ENCODE data around the gene TIMP3.

TIMP3 gene

DNA sequence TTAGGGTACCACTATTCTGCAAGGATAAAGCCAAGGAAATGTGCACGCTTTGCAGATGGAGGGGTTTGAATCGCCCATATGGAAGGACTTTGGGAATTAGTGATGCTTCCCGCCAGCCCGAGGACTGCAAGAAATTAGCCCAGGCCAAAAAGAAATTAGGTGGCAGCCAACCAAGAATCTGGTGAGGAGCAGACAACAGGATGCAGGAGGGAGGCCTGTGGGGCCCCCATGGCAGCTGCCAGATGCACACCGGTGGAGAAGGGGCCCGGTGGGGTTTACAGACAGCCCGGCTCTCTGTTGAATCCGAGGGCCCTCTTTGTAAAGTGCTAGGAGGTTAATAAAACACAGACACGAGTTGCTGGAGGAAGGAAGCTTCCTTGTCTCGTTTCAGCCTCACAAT is 73.5 kb downstream of the TIMP3 start:
- ChIA-PET CTCF (interaction anchor here (1.6 to 1.7 kb wide), 2 partner anchors 11 to 334 kb away, joined by 4 to 5 read pairs; no protein-coding TSS in a partner anchor), POLR2A (no interaction called here)
- H3K27ac ChIP-seq (ENCODE audit: extremely low read depth, low read depth, low read length) = no peak overlapping the region
- no peaks in the 10 kb centered on the region for H3K9me3 ChIP-seq (ENCODE audit: control insufficient read depth, insufficient read depth, low read depth, low read length)
- no peak overlapping the region for H3K4me3 ChIP-seq (ENCODE audit: low read depth, low read length)
- TF ChIP-seq ZNF2 (tag by site-specific recombination; IDR thresholded peaks at IDR 0.05) = no peak
- no peak for TF ChIP-seq ZNF660 (tag by site-specific recombination; IDR thresholded peaks at IDR 0.05)
- no peak for TF ChIP-seq HOXD13 (CRISPR knock-in tag; IDR thresholded peaks at IDR 0.05; ENCODE audit: borderline replicate concordance)
- no peaks in the 10 kb centered on the region for H3K36me3 ChIP-seq (ENCODE audit: control insufficient read depth in 2 of 2, insufficient read depth in 1 of 2, low read length in 2 of 2)
- no peaks in the 10 kb centered on the region for H3K4me1 ChIP-seq (ENCODE audit: control insufficient read depth, insufficient read depth, low read length)

DNA sequence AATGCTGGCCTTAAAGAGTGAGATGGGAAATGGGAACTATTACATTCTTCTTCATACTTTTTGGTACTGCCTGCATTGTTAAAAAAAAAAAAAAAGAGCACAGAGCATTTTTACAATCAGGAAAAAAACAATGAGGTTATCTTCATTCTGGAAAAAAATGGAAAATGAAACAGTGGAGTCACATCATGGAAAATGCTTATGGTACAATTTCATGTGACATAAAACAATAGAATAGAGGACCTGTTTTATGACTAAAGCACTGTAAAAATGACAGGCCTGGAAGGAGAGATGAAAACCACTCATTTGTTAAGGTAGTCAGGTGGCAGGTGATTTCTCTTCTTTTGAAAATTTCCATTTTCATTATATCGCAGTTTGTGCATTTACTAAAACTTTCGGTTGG is 75.0 kb downstream of the TIMP3 start:
- CTCF ChIA-PET = interaction anchor here (1.6 kb wide), 1 partner anchor 142 kb away, joined by 3 read pairs; no protein-coding TSS in a partner anchor
- no peak overlapping the region for H3K27ac ChIP-seq (ENCODE audit: extremely low read depth, low read depth, low read length)
- POLR2A ChIA-PET = no interaction called here
- H3K36me3 ChIP-seq (ENCODE audit: control insufficient read depth in 2 of 2, insufficient read depth in 1 of 2, low read length in 2 of 2) = no peaks in the 10 kb centered on the region
- no peak for TF ChIP-seq ZNF23 (tag by site-specific recombination; IDR thresholded peaks at IDR 0.05; ENCODE audit: borderline replicate concordance)
- TF ChIP-seq GLIS2 (tag by site-specific recombination; IDR thresholded peaks at IDR 0.05) = no peak
- TF ChIP-seq KLF8 (tag by site-specific recombination; IDR thresholded peaks at IDR 0.05) = no peak
- no peak for TF ChIP-seq ZNF677 (tag by site-specific recombination; IDR thresholded peaks at IDR 0.05)
- TF ChIP-seq ZNF354C (tag by site-specific recombination; IDR thresholded peaks at IDR 0.05; ENCODE audit: borderline replicate concordance, low read depth) = no peak
- TF ChIP-seq, protein P1, sequence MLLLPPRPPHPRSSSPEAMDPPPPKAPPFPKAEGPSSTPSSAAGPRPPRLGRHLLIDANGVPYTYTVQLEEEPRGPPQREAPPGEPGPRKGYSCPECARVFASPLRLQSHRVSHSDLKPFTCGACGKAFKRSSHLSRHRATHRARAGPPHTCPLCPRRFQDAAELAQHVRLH (tag by site-specific recombination; IDR thresholded peaks at IDR 0.05) = no peak
- no peak for TF ChIP-seq ZNF670 (tag by site-specific recombination; IDR thresholded peaks at IDR 0.05; ENCODE audit: low read depth)
- TF ChIP-seq KLF16 (tag by site-specific recombination; IDR thresholded peaks at IDR 0.05) = no peak
- TF ChIP-seq, protein P2, sequence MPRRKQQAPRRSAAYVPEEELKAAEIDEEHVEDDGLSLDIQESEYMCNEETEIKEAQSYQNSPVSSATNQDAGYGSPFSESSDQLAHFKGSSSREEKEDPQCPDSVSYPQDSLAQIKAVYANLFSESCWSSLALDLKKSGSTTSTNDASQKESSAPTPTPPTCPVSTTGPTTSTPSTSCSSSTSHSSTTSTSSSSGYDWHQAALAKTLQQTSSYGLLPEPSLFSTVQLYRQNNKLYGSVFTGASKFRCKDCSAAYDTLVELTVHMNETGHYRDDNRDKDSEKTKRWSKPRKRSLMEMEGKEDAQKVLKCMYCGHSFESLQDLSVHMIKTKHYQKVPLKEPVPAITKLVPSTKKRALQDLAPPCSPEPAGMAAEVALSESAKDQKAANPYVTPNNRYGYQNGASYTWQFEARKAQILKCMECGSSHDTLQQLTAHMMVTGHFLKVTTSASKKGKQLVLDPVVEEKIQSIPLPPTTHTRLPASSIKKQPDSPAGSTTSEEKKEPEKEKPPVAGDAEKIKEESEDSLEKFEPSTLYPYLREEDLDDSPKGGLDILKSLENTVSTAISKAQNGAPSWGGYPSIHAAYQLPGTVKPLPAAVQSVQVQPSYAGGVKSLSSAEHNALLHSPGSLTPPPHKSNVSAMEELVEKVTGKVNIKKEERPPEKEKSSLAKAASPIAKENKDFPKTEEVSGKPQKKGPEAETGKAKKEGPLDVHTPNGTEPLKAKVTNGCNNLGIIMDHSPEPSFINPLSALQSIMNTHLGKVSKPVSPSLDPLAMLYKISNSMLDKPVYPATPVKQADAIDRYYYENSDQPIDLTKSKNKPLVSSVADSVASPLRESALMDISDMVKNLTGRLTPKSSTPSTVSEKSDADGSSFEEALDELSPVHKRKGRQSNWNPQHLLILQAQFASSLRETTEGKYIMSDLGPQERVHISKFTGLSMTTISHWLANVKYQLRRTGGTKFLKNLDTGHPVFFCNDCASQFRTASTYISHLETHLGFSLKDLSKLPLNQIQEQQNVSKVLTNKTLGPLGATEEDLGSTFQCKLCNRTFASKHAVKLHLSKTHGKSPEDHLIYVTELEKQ (tag by site-specific recombination; IDR thresholded peaks at IDR 0.05; ENCODE audit: borderline replicate concordance) = no peak
- TF ChIP-seq, protein P3, sequence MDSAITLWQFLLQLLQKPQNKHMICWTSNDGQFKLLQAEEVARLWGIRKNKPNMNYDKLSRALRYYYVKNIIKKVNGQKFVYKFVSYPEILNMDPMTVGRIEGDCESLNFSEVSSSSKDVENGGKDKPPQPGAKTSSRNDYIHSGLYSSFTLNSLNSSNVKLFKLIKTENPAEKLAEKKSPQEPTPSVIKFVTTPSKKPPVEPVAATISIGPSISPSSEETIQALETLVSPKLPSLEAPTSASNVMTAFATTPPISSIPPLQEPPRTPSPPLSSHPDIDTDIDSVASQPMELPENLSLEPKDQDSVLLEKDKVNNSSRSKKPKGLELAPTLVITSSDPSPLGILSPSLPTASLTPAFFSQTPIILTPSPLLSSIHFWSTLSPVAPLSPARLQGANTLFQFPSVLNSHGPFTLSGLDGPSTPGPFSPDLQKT (IDR thresholded peaks at IDR 0.05; ENCODE audit: borderline replicate concordance, low read depth, low read length) = no peak
- no peak for TF ChIP-seq ZNF843 (tag by site-specific recombination; IDR thresholded peaks at IDR 0.05)
- no peak for TF ChIP-seq ZNF658 (tag by site-specific recombination; IDR thresholded peaks at IDR 0.05)
- TF ChIP-seq, protein P4, sequence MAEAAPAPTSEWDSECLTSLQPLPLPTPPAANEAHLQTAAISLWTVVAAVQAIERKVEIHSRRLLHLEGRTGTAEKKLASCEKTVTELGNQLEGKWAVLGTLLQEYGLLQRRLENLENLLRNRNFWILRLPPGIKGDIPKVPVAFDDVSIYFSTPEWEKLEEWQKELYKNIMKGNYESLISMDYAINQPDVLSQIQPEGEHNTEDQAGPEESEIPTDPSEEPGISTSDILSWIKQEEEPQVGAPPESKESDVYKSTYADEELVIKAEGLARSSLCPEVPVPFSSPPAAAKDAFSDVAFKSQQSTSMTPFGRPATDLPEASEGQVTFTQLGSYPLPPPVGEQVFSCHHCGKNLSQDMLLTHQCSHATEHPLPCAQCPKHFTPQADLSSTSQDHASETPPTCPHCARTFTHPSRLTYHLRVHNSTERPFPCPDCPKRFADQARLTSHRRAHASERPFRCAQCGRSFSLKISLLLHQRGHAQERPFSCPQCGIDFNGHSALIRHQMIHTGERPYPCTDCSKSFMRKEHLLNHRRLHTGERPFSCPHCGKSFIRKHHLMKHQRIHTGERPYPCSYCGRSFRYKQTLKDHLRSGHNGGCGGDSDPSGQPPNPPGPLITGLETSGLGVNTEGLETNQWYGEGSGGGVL (tag by site-specific recombination; IDR thresholded peaks at IDR 0.05) = no peak
- TF ChIP-seq, protein P5, sequence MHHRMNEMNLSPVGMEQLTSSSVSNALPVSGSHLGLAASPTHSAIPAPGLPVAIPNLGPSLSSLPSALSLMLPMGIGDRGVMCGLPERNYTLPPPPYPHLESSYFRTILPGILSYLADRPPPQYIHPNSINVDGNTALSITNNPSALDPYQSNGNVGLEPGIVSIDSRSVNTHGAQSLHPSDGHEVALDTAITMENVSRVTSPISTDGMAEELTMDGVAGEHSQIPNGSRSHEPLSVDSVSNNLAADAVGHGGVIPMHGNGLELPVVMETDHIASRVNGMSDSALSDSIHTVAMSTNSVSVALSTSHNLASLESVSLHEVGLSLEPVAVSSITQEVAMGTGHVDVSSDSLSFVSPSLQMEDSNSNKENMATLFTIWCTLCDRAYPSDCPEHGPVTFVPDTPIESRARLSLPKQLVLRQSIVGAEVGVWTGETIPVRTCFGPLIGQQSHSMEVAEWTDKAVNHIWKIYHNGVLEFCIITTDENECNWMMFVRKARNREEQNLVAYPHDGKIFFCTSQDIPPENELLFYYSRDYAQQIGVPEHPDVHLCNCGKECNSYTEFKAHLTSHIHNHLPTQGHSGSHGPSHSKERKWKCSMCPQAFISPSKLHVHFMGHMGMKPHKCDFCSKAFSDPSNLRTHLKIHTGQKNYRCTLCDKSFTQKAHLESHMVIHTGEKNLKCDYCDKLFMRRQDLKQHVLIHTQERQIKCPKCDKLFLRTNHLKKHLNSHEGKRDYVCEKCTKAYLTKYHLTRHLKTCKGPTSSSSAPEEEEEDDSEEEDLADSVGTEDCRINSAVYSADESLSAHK (tag by site-specific recombination; IDR thresholded peaks at IDR 0.05) = no peak
- no peak for TF ChIP-seq SETDB1 (IDR thresholded peaks at IDR 0.05; ENCODE audit: insufficient read length, low read length)
- TF ChIP-seq, protein P6, sequence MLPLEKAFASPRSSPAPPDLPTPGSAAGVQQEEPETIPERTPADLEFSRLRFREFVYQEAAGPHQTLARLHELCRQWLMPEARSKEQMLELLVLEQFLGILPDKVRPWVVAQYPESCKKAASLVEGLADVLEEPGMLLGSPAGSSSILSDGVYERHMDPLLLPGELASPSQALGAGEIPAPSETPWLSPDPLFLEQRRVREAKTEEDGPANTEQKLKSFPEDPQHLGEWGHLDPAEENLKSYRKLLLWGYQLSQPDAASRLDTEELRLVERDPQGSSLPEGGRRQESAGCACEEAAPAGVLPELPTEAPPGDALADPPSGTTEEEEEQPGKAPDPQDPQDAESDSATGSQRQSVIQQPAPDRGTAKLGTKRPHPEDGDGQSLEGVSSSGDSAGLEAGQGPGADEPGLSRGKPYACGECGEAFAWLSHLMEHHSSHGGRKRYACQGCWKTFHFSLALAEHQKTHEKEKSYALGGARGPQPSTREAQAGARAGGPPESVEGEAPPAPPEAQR (tag by site-specific recombination; IDR thresholded peaks at IDR 0.05) = no peak
- H3K9me3 ChIP-seq (ENCODE audit: control insufficient read depth, insufficient read depth, low read depth, low read length) = no peaks in the 10 kb centered on the region
- H3K4me1 ChIP-seq (ENCODE audit: control insufficient read depth, insufficient read depth, low read length) = no peaks in the 10 kb centered on the region
- H3K4me3 ChIP-seq (ENCODE audit: low read depth, low read length) = no peak overlapping the region

Measured in HEK293 (cell line).